Measurements from ENCODE around the gene TMEM245.

DNA sequence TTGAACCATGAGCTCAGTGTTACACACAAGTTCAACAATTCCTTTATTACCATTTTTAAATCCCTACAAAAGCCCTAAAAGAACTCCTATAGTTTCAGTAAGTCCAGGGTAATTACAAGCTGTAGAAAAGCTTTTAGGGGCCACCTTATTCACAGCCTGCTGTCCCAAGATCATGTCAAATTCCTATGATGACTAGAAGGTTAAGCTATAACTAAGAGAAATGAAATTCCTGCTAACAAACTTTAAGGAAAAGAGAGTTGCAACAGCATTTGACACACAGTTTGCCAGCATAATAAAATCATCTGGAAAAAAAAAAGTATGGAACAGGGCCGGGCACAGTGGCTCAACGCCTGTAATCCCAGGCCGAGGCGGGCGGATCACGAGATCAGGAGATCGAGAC lies 31.5 kb downstream of the TMEM245 start:
- TF ChIP-seq EZH2 (IDR thresholded peaks at IDR 0.05; ENCODE audit: low read depth), result no peak
- TF ChIP-seq, protein P1, sequence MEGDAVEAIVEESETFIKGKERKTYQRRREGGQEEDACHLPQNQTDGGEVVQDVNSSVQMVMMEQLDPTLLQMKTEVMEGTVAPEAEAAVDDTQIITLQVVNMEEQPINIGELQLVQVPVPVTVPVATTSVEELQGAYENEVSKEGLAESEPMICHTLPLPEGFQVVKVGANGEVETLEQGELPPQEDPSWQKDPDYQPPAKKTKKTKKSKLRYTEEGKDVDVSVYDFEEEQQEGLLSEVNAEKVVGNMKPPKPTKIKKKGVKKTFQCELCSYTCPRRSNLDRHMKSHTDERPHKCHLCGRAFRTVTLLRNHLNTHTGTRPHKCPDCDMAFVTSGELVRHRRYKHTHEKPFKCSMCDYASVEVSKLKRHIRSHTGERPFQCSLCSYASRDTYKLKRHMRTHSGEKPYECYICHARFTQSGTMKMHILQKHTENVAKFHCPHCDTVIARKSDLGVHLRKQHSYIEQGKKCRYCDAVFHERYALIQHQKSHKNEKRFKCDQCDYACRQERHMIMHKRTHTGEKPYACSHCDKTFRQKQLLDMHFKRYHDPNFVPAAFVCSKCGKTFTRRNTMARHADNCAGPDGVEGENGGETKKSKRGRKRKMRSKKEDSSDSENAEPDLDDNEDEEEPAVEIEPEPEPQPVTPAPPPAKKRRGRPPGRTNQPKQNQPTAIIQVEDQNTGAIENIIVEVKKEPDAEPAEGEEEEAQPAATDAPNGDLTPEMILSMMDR (conservative IDR thresholded peaks at IDR 0.05), result no peak

All from PC-9 (cell line).